GM12875 (cell line): ENCODE measurements around the gene ALOX5.
"Not testable (repeated sequence)": the region's sequence is repeated elsewhere in the genome, so short reads cannot be mapped to it uniquely, and the experiment has no call there.

Experiments
- H3K4me3 ChIP-seq: one replicate; pipeline ENCODE4 v1.5.1; 2011; ENCODE audit warnings: low read depth, low read length, control low read depth
- CTCF ChIP-seq: IDR thresholded peaks from 2 replicates; pipeline ENCODE4 v1.5.1; 2011; ENCODE audit warnings: low read depth, mild to moderate bottlenecking, control low read depth, inconsistent platforms, low read length, moderate library complexity, borderline replicate concordance; ENCODE audit not compliant: insufficient read depth

The ALOX5 gene

GRCh38 chr10:45383682-45384330 lies 9.8 kb downstream of the ALOX5 start:
- H3K4me3 ChIP-seq, result no peak overlapping the region
- TF ChIP-seq CTCF, result no peak

- TF ChIP-seq CTCF, result no peak
- H3K4me3 ChIP-seq, result no peak overlapping the region
Measured at GRCh38 chr10:45386657-45387056, 12.6 kb downstream of the ALOX5 start.

- TF ChIP-seq CTCF, result no peak
- H3K4me3 ChIP-seq, result no peak overlapping the region
Measured at GRCh38 chr10:45387096-45387893, 13.3 kb downstream of the ALOX5 start.

GRCh38 chr10:45389671-45390070 lies 15.7 kb downstream of the ALOX5 start:
- H3K4me3 ChIP-seq, result not testable (repeated sequence)

- not testable (repeated sequence) for H3K4me3 ChIP-seq
Measured at GRCh38 chr10:45391636-45392035, 17.6 kb downstream of the ALOX5 start.

GRCh38 chr10:45395554-45395953 lies 21.5 kb downstream of the ALOX5 start:
- no peak overlapping the region for H3K4me3 ChIP-seq
- TF ChIP-seq CTCF, result no peak

- H3K4me3 ChIP-seq, result no peak overlapping the region
- TF ChIP-seq CTCF, result no peak
Measured at GRCh38 chr10:45398595-45398994, 24.6 kb downstream of the ALOX5 start.

- no peak overlapping the region for H3K4me3 ChIP-seq
- TF ChIP-seq CTCF, result no peak
Measured at GRCh38 chr10:45399113-45399512, 25.1 kb downstream of the ALOX5 start.
